Ovary (tissue), 9 donors: ENCODE data around the gene PRR16. TPM values are rescaled to one million over a fixed set of nuclear protein-coding genes. Genes with fewer than 3 reads are reported as not detected.

ENCODE experiments used
- DNase-seq, 5 donors: peaks; one replicate each; pipeline ENCODE4 v3.0.0-alpha.2; 2019 to 2020
- H3K27ac ChIP-seq, 2 donors: fragments of 200-600 bp; one replicate each; pipeline versions ENCODE4 v1.5.1 to v1.8.0; 2019 to 2022
- H3K27me3 ChIP-seq: fragments of 200-600 bp; one replicate; pipeline ENCODE4 v1.8.0; 2022
- H3K36me3 ChIP-seq: fragments of 200-600 bp; sonication (generic); one replicate; pipeline ENCODE4 v1.5.1; 2019
- H3K4me1 ChIP-seq: one replicate; pipeline ENCODE4 v1.8.1; 2013; ENCODE audit warnings: mild to moderate bottlenecking, moderate library complexity; ENCODE audit not compliant: insufficient read depth
- H3K4me3 ChIP-seq: fragments of 200-600 bp; sonication (generic); one replicate; pipeline ENCODE4 v1.5.1; 2017
- H3K9me3 ChIP-seq, 2 donors: fragments of 200-600 bp in 1 of 2; sonication (generic) in 1 of 2; one replicate each; pipeline versions ENCODE4 v1.5.1 to v1.8.1; 2013 to 2019; ENCODE audit warnings: mild to moderate bottlenecking in 1 of 2, moderate library complexity in 1 of 2
- EP300 ChIP-seq: sonication (generic); formaldehyde crosslinking; IDR thresholded peaks from one replicate; pipeline ENCODE4 v1.6.1; 2017; ENCODE audit warnings: antibody characterized with exemption
- POLR2A ChIP-seq: fragments of 450-650 bp; IDR thresholded peaks from one replicate; pipeline ENCODE4 v1.6.1; 2017; ENCODE audit warnings: antibody characterized with exemption, mild to moderate bottlenecking, moderate library complexity
- WGBS, 3 donors: extraction: QIAGEN DNeasy Blood & Tissue Kit in 1 of 3; methylation state at CpG; one replicate each; pipeline versions ENCODE4 v1.1.5 to v1.1.7; 2013 to 2017; 5-methylcytosine and 5-hydroxymethylcytosine counted together
- intact Hi-C, 4 donors: fragments of 100-400 bp; cut with DNase I; formaldehyde crosslinking; loops; one replicate each; pipeline versions ENCODE4 v1.11.0 to v1.15.1; 2022 to 2023
- polyA plus RNA-seq, 2 donors: library from polyadenylated mRNA; stranded (reverse); fragments of 200-250 nt in 1 of 2; fragments of 350-450 nt in 1 of 2; fragmentation: Illumina TruSeq in 1 of 2; extraction: RNeasy Lipid Tissue Mini Kit (QIAGEN cat#74804) in 1 of 2; gene quantifications; one replicate each; pipeline ENCODE4 v1.2.3, GENCODE V29; 2013 to 2014
- total RNA-seq, 7 donors: library from RNA; depleted of rRNA in 2 of 7; stranded (reverse); fragments of >200 nt in 2 of 7; fragmentation: NEBNext Ultra II Directional in 3 of 7; extraction: Animal tissue kit (Norgen Biotek cat#: 25700) in 3 of 7; gene quantifications; one replicate each; pipeline versions ENCODE4 v1.1.0 to v1.2.4, GENCODE V29; 2016 to 2023
- TF ChIP-seq, protein P1 (sequence below), 3 donors: fragments of 450-650 bp in 2 of 3; fragments of 200-600 bp in 1 of 3; IDR thresholded peaks; one replicate each; pipeline versions ENCODE4 v1.5.1 to v1.8.0; 2016 to 2022; ENCODE audit warnings: antibody characterized with exemption in 3 of 3, mild to moderate bottlenecking in 1 of 3
- donor health status: DM: no; HTN: no; CAD: no; lungs with moderate emphysema.
- donor health status: DM: no; HTN: no; CAD: no.
- donor health status: Bipolar disorder and iron deficiency.
- donor health status: DM: yes; HTN: yes; CAD: no.
- donor health status: DM: no; HTN: no; CAD: no.
- donor health status: DM: yes; HTN: yes; CAD: no.

The PRR16 gene
- total and polyA plus RNA-seq, 9 donors, result 1.5 to 11.0 (median 4.6) TPM

DNA sequence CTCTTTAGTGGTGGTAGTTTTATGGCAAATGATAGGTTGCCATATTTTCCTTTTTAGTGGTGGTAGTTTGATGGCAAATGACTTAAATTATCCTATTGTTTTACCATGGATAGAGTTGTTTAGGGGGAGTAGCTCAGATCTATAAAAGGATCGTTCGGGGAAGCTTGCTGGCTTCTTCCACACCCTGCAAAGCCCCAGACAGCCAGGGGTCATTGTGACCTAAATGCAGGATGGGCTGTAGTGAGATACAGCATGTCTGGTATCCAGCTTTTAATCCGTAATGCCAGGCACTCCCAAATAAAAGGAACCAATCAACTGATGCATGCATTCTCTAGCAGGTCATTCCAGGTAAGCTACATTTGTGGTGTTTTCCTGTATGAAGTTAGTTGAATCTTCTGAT lies 67.1 kb downstream of the PRR16 start:
- Histone ChIP-seq H3K27me3 (no peaks in the 10 kb centered on the region), H3K4me3 (no peak overlapping the region), H3K27ac (no peak overlapping the region), H3K9me3 (no peaks in the 10 kb centered on the region), H3K36me3 (no peaks in the 10 kb centered on the region), H3K4me1 (peaks cover 1% of the 10 kb centered on the region)
- no peak for DNase-seq
- TF ChIP-seq EP300 (no peak), POLR2A (no peak)
- TF ChIP-seq, protein P1, sequence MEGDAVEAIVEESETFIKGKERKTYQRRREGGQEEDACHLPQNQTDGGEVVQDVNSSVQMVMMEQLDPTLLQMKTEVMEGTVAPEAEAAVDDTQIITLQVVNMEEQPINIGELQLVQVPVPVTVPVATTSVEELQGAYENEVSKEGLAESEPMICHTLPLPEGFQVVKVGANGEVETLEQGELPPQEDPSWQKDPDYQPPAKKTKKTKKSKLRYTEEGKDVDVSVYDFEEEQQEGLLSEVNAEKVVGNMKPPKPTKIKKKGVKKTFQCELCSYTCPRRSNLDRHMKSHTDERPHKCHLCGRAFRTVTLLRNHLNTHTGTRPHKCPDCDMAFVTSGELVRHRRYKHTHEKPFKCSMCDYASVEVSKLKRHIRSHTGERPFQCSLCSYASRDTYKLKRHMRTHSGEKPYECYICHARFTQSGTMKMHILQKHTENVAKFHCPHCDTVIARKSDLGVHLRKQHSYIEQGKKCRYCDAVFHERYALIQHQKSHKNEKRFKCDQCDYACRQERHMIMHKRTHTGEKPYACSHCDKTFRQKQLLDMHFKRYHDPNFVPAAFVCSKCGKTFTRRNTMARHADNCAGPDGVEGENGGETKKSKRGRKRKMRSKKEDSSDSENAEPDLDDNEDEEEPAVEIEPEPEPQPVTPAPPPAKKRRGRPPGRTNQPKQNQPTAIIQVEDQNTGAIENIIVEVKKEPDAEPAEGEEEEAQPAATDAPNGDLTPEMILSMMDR (IDR thresholded peaks at IDR 0.05), result no peak
- WGBS, 3 donors, result 18 to 37% (median 23%) methylated on average over 3 of the region's 3 CpGs
- intact Hi-C loops, result no loop called here

DNA sequence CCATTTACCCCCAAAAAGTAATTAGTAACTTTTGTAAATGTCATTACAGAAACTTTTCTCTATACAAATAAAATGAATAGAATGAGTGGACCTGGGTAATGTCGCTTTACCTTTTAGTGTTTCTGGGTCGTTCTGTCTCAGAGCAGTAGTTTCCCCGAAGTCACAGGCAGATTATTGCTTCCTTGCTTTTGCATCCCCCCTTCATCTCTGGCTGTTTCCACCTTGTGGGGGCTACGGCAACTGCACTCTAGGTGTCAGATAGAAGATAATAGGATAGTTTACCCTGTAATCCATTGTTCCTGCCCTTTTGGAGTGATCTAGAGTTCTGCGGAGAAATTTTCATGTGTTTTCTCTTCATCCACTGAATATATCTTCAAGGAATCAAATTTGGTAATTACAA lies 68.7 kb downstream of the PRR16 start:
- TF ChIP-seq, protein P1 (IDR thresholded peaks at IDR 0.05), result no peak
- TF ChIP-seq EP300 (no peak), POLR2A (no peak)
- Histone ChIP-seq H3K9me3 (no peaks in the 10 kb centered on the region), H3K4me1 (peaks cover 1% of the 10 kb centered on the region), H3K36me3 (no peaks in the 10 kb centered on the region), H3K27ac (no peak overlapping the region), H3K27me3 (no peaks in the 10 kb centered on the region), H3K4me3 (no peak overlapping the region)
- DNase-seq, result no peak
- intact Hi-C loops, result no loop called here
- 46 to 64% (median 61%) methylated on average over 5 of the region's 5 CpGs for WGBS, 3 donors

DNA sequence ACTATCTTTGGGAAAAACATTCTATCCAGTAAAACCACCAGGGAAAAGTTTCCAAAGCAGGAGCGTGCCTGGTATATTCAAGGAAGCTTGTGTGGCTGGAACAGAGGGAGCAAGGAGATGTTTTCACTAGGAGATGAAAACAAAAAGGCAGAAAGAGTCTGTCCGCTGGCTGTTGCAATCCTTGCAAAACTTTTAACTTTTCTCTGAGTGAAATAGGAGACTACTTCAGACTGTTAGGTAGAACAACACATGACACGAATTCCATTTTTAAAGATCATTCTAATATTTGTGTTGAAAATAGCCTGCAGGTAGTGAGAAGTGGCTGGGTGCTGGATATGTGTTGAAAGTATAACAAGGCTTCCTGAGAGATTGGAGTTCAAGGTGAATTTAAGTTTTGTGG lies 69.5 kb downstream of the PRR16 start:
- Histone ChIP-seq H3K4me1 (peaks cover 1% of the 10 kb centered on the region), H3K27me3 (no peaks in the 10 kb centered on the region), H3K27ac (no peak overlapping the region), H3K4me3 (no peak overlapping the region), H3K36me3 (no peaks in the 10 kb centered on the region), H3K9me3 (no peaks in the 10 kb centered on the region)
- DNase-seq, result peak in 1 of 5 donors; percentile 23
- WGBS, 3 donors, result 52 to 60% (median 54%) methylated on average over 3 of the region's 3 CpGs
- intact Hi-C loops, result no loop called here
- TF ChIP-seq EP300 (no peak), POLR2A (no peak)

- no peak overlapping the region for H3K27ac ChIP-seq
- H3K36me3 ChIP-seq, result no peaks in the 10 kb centered on the region
- no peaks in the 10 kb centered on the region for H3K9me3 ChIP-seq
- TF ChIP-seq, protein P1 (IDR thresholded peaks at IDR 0.05), result no peak
- TF ChIP-seq POLR2A (no peak), EP300 (no peak)
- H3K4me1 ChIP-seq, result peaks cover 1% of the 10 kb centered on the region
- intact Hi-C loops, result no loop called here
- WGBS, 3 donors, result 78 to 91% (median 87%) methylated on average over 1 of the region's 1 CpG
- H3K4me3 ChIP-seq, result no peak overlapping the region
- H3K27me3 ChIP-seq, result no peaks in the 10 kb centered on the region
- no peak for DNase-seq
These were observed 71.8 kb downstream of the PRR16 start for GRCh38 chr5:120535900-120536299.

GRCh38 chr5:120538149-120538548 lies 74.0 kb downstream of the PRR16 start:
- no peaks in the 10 kb centered on the region for H3K9me3 ChIP-seq
- no peaks in the 10 kb centered on the region for H3K36me3 ChIP-seq
- no peaks in the 10 kb centered on the region for H3K4me1 ChIP-seq
- DNase-seq, result no peak
- intact Hi-C loops, result no loop called here
- no peak overlapping the region for H3K4me3 ChIP-seq
- WGBS, 3 donors, result 74 to 81% (median 81%) methylated on average over 2 of the region's 2 CpGs
- no peaks in the 10 kb centered on the region for H3K27me3 ChIP-seq
- TF ChIP-seq, protein P1 (IDR thresholded peaks at IDR 0.05), result no peak
- TF ChIP-seq EP300, result no peak
- no peak for TF ChIP-seq POLR2A
- no peak overlapping the region for H3K27ac ChIP-seq
